GM21390 (cell line): ENCODE measurements around the gene CXXC1.
"Not testable (repeated sequence)": the region's sequence is repeated elsewhere in the genome, so short reads cannot be mapped to it uniquely, and the experiment has no call there.

ENCODE experiments used
- ATAC-seq: cut with Tn5 transposase; IDR thresholded peaks from one replicate; pipeline ENCODE4 v1.9.1; 2021; ENCODE audit not compliant: unreplicated experiment

The CXXC1 gene

DNA sequence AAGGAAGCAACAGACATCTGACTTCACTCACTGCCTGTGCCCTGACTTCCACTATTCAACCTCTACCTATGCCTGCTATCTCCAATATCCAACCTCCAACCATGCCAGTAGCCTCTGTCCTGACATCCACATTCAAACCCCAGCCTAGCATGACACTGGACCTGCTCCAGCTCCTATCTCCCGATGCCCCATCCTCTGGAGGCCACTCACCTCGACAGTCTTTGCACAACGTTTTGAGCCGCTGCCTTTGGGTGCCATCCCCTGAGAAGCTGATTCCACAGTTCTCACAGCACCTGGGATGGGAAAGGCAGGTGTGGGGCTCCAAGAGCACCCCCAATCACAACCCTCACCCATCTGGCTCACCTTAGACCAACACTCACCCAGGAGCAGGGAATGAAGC is 11.0 kb downstream of the CXXC1 start:
- ATAC-seq = no peak

- no peak for ATAC-seq
These were observed 11.9 kb downstream of the CXXC1 start for GRCh38 chr18:50275503-50276036.

DNA sequence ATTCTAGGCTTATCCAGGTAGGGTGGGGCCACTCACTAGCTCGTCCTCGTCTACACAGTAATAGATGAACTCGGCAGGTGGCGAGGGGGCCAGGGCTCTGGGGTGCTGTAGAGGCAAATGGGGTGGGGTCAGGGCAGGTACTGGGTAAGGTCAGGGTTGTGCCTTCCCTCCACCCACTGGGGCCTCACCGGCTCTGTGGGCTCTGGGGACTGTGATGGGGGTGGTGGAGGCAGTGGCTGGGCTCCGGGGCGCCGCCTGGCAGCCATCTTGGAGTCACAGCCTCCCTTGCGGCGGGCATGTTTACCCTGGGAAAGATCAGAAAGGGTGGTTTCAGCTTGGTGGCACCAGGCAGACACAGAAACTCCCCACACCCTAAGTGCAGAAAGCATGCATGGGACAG is 12.6 kb downstream of the CXXC1 start:
- ATAC-seq = no peak

DNA sequence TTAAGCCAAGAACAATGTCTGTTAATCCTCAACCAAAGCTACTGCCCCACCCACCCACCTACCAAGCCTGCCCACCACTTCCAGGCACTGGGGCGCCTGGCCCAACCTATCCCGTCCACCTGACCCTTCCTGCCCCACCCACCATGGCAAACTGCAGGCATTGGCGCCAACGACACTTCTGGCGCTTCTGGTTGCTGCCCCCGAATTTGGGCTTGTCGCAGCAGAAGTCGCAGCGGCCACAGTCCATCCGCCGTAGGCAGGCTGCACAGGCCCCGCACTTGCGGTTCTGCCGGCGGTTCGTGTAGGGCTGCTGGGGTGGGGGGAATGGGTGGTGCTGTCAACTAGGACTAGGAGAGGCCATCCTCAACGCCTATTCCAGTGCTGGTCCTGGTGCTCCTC is 13.4 kb downstream of the CXXC1 start:
- no peak for ATAC-seq

- ATAC-seq = no peak
These were observed 14.1 kb downstream of the CXXC1 start for GRCh38 chr18:50273203-50274043.

DNA sequence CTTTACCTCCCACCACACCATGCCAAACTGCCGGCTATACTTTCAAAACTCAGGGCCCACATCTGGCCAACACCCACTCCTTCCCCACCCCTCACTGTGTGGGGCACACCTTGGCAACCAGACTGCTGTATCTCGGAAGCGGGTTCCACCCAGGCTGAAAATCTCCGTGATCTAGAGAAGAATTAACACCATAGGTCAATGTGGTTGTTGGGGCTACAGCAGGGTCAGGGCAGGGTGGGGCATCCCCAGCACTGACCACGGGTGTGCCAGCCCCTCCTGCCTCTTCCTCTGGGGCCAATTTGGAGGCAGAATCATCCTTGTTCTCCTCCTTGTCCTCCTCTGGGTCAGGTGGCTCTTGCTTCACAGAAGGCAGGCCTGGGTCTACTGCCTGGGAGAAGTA is 14.9 kb downstream of the CXXC1 start:
- ATAC-seq = no peak

GRCh38 chr18:50268022-50268747 is 19.3 kb downstream of the CXXC1 start:
- peak; percentile 73 for ATAC-seq

- ATAC-seq = peak; percentile 81
These were observed 21.2 kb downstream of the CXXC1 start, which contains the start of gene CFAP53 for GRCh38 chr18:50266248-50266704. TSS of gene CFAP53 (minus strand) at chr18:50266495. CDS start at chr18:50266404, 91 bp downstream.

GRCh38 chr18:50262977-50263376 is 24.5 kb downstream of the CXXC1 start:
- ATAC-seq = no peak

GRCh38 chr18:50250935-50251334 is 36.6 kb downstream of the CXXC1 start:
- no peak for ATAC-seq

DNA sequence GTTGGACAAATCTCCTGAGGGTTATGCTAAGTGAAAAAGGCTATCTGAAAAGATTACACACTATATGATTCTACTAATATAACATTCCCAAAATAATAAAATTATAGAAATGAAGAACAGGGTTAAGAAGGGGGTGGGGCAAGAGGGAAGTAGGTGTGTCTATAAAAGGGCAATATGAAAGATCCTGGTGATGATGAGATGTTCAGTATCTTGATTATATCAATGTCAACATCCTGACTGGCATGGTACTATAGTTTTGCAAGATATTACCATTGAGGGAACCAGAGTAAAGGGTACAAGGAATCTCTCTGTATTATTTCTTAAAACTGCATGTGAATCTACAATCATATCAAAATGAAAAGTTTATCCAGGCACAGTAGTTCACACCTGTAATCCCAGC is 37.9 kb downstream of the CXXC1 start:
- ATAC-seq = no peak

- no peak for ATAC-seq
These were observed 39.9 kb downstream of the CXXC1 start for GRCh38 chr18:50247561-50247960.

DNA sequence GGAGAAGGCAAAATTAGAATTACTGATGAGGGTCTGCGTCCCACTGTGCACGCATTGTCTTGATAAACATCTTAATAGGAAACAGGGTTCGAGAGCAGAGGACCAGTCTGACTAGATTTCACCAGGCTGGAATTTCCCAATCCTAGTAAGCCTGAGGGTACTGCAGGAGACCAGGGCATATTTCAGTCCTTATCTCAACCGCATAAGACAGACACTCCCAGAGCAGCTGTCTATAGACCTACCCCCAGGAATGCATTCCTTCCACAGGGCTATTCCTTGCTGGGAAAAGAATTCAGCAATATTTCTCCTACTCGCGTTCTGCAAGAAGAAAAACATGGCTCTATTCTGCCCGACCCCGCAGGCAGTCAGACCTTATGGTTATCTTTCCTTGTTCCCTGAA is 45.7 kb downstream of the CXXC1 start:
- not testable (repeated sequence) for ATAC-seq

GRCh38 chr18:50240080-50240563 is 47.4 kb downstream of the CXXC1 start:
- no peak for ATAC-seq

DNA sequence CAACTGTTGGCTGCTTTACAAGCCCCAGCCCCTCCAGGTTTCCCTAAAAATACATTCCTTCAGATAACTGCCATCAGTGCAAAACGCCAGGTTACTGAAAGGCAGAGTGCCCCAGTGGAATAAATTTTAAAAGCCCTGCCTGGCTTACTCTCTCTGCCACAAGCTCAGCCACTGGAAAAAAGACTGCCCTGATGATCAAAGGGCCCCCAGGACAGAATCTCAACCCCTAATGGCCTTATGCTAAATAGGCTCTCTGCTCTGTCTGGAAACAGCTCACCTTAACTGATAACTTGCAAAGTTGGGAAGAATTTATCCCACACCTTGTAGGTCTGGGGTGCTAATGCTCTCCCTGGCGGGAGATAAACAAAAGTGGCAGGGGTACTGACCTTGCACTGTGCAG is 55.1 kb downstream of the CXXC1 start:
- no peak for ATAC-seq
